NCI-H128 (cell line): ENCODE measurements around the gene SETX.
"Not testable (repeated sequence)": the region's sequence is repeated elsewhere in the genome, so short reads cannot be mapped to it uniquely, and the experiment has no call there.

ENCODE experiments used
- DNase-seq: peaks from one replicate; lab custom pipeline; 2025; ENCODE audit not compliant: unreplicated experiment; lab: John Stamatoyannopoulos, UW

SETX gene

GRCh38 chr9:132354637-132355355 lies at the start of gene SETX:
TSS of gene SETX (minus strand) at chr9:132354986. CDS start at chr9:132349428, 5,558 bp downstream.
- DNase-seq: peak; percentile 95

- no peak for DNase-seq
Observed at GRCh38 chr9:132404228-132404881, 49.6 kb upstream of the SETX start.

GRCh38 chr9:132401824-132402223 lies 47.0 kb upstream of the SETX start:
- no peak for DNase-seq

GRCh38 chr9:132395560-132395959 lies 40.8 kb upstream of the SETX start:
- no peak for DNase-seq

GRCh38 chr9:132391449-132391848 lies 36.7 kb upstream of the SETX start:
- no peak for DNase-seq

- no peak for DNase-seq
Observed at GRCh38 chr9:132390966-132391365, 36.2 kb upstream of the SETX start.

- DNase-seq: no peak
Observed at GRCh38 chr9:132387133-132387532, 32.3 kb upstream of the SETX start.

GRCh38 chr9:132384376-132384775 lies 29.6 kb upstream of the SETX start:
- no peak for DNase-seq

GRCh38 chr9:132383462-132383883 lies 28.7 kb upstream of the SETX start:
- DNase-seq: no peak

- DNase-seq: no peak
Observed at GRCh38 chr9:132381966-132382541, 27.3 kb upstream of the SETX start.

GRCh38 chr9:132378416-132378815 lies 23.6 kb upstream of the SETX start:
- not testable (repeated sequence) for DNase-seq

- DNase-seq: not testable (repeated sequence)
Observed at GRCh38 chr9:132377769-132378168, 23.0 kb upstream of the SETX start.

- no peak for DNase-seq
Observed at GRCh38 chr9:132372177-132373095, 17.6 kb upstream of the SETX start.

GRCh38 chr9:132370592-132370991 lies 15.8 kb upstream of the SETX start:
- DNase-seq: no peak

GRCh38 chr9:132369421-132369820 lies 14.6 kb upstream of the SETX start:
- no peak for DNase-seq

GRCh38 chr9:132367613-132368313 lies 13.0 kb upstream of the SETX start:
- DNase-seq: no peak

- DNase-seq: no peak
Observed at GRCh38 chr9:132366481-132366880, 11.7 kb upstream of the SETX start.

- DNase-seq: no peak
Observed at GRCh38 chr9:132365986-132366385, 11.2 kb upstream of the SETX start.

- DNase-seq: no peak
Observed at GRCh38 chr9:132364068-132364467, 9.3 kb upstream of the SETX start.

- no peak for DNase-seq
Observed at GRCh38 chr9:132357764-132358163, 3.0 kb upstream of the SETX start.
